DMS114 treated with DMSO at 0.1 percent for 48 hours (cell line): ENCODE measurements around the gene BCAM.

Experiments used
- DNase-seq: peaks from one replicate; lab custom pipeline; 2025; ENCODE audit not compliant: unreplicated experiment; lab: John Stamatoyannopoulos, UW

Gene BCAM

GRCh38 chr19:44789943-44790483 lies 18.9 kb upstream of the BCAM start:
- no peak for DNase-seq

GRCh38 chr19:44792281-44792680 lies 16.6 kb upstream of the BCAM start:
- DNase-seq = no peak

- DNase-seq = no peak
Observed at GRCh38 chr19:44794610-44795009, 14.3 kb upstream of the BCAM start.

GRCh38 chr19:44795398-44795987 lies 13.4 kb upstream of the BCAM start:
- no peak for DNase-seq

GRCh38 chr19:44796701-44797115 lies 12.2 kb upstream of the BCAM start:
- no peak for DNase-seq

- DNase-seq = no peak
Observed at GRCh38 chr19:44799627-44800346, 9.1 kb upstream of the BCAM start.

GRCh38 chr19:44800461-44800860 lies 8.4 kb upstream of the BCAM start:
- peak; percentile 47 for DNase-seq

GRCh38 chr19:44803442-44804428 lies 5.2 kb upstream of the BCAM start:
- DNase-seq = no peak

- DNase-seq = no peak
Observed at GRCh38 chr19:44806291-44806690, 2.6 kb upstream of the BCAM start.

- no peak for DNase-seq
Observed at GRCh38 chr19:44807162-44807561, 1.7 kb upstream of the BCAM start.

GRCh38 chr19:44807652-44808462 lies 1.0 kb upstream of the BCAM start:
- no peak for DNase-seq

GRCh38 chr19:44809577-44810233 lies 802 bp downstream of the BCAM start:
- no peak for DNase-seq

GRCh38 chr19:44810234-44811121 lies 1.6 kb downstream of the BCAM start:
- DNase-seq = no peak

GRCh38 chr19:44811122-44811419 lies 2.2 kb downstream of the BCAM start:
- DNase-seq = no peak

GRCh38 chr19:44812142-44812718 lies 3.3 kb downstream of the BCAM start:
- DNase-seq = no peak

- DNase-seq = no peak
Observed at GRCh38 chr19:44813070-44813840, 4.4 kb downstream of the BCAM start.

- no peak for DNase-seq
Observed at GRCh38 chr19:44813841-44814470, 5.1 kb downstream of the BCAM start.

GRCh38 chr19:44814517-44814916 lies 5.6 kb downstream of the BCAM start:
- no peak for DNase-seq
